Stimulated activated CD4-positive, alpha-beta T cell treated with anti-CD3 and anti-CD28 coated beads, Interleukin-15, amount 100 ng/mL, for 24 hours (primary cell): ENCODE results near the gene CCNJ.
"Not testable (repeated sequence)": the region's sequence is repeated elsewhere in the genome, so short reads cannot be mapped to it uniquely, and the experiment has no call there.

Experiments
- DNase-seq: peaks from one replicate; pipeline ENCODE4 v3.0.0-alpha.2; 2020

Gene CCNJ, protein sequence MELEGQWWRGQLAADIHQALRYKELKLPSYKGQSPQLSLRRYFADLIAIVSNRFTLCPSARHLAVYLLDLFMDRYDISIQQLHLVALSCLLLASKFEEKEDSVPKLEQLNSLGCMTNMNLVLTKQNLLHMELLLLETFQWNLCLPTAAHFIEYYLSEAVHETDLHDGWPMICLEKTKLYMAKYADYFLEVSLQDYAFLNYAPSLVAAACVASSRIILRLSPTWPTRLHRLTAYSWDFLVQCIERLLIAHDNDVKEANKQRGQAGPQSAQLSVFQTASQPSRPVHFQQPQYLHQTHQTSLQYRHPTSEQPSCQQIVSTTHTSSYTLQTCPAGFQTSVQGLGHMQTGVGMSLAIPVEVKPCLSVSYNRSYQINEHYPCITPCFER

DNA sequence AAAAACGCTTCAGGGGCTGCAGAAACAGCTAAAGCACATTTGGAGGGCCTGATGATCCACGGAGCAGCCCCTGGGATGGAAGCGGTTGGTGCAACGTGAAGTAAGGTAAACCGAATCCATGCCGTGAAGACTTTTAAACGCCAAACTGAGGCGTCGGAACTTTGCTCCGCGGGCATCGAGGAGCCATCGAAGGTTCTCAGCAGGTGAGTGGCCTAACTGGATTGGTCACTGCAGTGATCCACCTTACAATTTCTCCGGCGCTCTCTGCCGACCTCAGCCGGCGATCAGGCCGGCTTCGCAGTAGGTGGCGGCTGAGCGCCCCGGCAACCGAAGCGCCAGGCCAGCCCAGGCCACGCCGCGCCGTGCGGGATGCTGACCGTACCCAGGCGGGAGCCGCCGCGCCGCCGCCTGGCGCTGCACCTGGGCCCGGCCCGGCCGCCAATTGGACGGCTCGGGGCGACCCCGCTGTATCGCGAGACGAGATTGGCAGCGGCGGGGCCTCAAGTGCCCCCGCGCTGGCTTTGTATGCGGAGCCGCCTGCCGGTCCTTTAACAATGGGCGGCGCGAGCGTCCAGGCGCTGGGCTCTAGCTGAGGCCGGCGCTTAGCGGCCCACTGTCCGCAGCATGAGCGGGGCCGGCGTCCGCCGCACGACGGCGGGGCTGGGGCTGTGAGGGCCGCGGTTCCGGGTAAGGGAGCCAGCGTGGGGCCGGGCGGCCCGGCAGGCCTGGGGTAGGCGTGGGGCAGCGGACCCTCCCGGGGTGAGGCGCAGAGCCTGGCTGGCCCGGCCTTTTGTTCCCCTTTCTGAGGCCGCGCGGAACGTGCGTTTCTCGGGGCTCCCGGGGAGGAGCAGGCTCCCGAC is at the start of gene CCNJ:
CCNJ (plus strand) TSS at position 551 of the 860 bp plus-strand sequence. CDS start 811 bp downstream, outside the sequence.
- peak; percentile 89 for DNase-seq

DNA sequence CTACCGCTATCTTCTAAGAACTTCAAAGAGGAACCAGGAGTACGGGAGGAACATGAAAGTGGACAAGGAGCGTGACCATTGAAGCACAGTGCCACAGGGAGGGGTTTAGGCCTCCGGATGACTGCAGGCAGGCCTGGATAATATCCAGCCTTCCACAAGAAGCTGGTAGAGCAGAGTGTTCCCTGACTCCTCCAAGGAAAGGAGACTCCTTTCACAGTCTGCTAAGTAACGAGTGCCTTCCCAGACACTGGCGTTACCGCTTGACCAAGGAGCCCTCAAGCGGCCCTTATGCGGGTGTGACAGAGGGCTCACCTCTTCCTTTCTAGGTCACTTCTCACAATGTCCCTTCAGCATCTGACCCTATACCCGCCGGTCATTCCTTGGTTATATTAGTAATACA is 49.0 kb upstream of the CCNJ start:
- not testable (repeated sequence) for DNase-seq

DNA sequence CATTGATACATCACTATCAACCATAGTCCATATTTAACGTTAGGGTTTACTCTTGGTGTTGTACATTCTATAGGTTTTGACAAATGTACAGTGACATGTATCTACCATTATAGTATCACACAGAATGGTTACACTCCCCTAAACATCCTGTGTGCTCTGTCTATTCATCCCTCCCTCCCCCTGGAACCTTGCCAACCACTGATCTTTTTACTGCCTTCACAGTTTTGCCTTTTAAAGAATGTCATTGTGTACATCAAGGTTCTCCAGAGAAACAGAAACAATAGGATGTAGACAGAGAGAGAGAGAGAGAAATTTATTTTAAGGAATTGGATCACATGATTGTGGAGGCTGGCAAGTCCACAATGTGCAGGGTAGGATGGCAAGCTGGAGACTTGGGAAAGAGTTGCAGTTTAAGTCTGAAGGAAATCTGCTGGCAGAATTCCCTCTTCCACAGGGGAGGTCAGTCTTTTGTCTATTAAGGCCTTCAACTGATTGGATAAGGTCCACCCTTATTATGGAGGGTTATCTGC is 45.1 kb upstream of the CCNJ start:
- no peak for DNase-seq

DNA sequence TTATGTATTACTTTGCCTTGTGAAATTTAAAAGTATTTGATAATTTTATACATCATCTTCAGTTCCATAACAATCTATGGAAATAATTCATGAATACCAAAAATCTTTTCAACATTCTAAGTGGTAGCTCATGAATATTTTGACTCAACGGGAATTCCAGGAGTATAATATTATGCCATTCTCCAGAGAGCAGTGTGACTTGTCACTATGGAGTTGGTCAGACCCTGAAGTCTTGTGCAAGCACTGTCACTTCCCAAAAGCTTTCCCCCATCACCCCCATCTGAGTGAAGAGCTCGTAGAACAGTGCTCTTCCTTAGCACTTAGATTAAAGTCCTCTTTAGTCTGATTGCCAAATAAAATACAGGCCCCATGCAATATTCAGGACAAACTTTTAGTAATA is 29.4 kb upstream of the CCNJ start:
- no peak for DNase-seq

DNA sequence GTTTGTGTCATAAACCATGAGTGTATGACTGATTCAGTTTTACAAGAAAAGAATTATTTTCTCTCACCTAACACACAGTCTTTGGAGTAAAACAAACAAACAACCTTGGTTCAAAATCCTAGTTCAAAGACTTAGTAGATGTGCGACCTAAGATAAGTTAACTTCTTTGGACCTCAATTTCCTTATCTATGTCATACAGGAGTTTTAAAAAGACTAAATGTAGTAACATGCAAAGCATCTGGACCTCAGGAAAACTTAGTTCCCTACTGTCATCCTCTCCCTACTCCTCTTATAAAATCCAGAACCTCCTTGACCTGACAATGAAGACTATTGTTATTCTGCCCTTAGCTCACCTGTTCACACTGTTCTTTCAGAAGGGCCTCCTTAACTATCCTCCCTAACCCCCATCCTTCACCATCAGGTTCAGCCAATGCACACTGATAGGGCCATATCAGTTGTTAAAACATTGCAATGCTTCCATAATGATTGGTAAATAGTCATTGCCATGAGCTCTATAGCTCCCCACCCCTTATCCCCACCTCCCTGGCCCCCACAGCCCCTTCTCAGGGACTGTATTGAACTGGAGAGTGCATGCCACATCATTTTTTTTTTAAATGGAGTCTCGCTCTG is 28.8 kb upstream of the CCNJ start:
- no peak for DNase-seq

DNA sequence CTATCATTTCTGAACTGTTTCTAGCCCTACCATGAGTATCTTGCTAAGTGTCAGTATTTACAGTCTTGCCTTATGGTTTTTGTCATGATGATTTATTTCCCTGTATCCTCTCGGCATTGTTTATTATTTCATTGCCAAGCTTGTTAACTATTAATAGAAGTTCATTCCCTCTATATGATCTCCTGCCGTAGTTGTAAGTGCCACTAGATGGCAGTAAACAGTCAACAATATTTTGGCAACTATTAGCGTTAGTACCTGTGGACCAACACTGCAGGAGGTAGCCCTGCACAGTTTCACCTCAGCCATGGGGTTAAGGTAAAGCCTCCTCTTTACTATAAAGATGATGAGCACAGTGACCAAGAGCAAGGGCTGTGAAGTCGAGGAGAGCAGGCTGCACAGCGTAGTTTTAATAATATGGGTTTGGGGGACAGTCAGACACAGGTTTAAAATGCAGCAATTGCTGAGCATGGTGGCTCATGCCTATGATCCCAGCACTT is 26.1 kb upstream of the CCNJ start:
- peak; percentile 36 for DNase-seq

DNA sequence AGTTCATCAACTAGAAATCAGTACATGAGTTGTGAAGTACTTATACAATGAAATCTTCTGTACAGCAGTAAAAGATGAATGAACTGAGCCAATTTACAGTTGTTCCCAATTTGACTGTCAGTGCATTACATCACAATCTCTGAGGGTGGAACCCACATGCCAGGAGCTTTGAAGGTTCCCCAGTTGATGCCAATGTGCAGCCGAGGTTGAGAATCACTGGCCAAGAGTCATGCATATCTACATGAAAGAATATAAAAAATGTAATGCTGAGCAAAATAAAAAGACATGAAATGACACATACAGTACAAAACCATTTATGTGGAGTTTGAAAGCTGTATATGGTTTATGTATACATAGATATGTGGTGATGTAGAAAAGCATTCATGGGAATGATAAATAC is 22.1 kb upstream of the CCNJ start:
- no peak for DNase-seq

DNA sequence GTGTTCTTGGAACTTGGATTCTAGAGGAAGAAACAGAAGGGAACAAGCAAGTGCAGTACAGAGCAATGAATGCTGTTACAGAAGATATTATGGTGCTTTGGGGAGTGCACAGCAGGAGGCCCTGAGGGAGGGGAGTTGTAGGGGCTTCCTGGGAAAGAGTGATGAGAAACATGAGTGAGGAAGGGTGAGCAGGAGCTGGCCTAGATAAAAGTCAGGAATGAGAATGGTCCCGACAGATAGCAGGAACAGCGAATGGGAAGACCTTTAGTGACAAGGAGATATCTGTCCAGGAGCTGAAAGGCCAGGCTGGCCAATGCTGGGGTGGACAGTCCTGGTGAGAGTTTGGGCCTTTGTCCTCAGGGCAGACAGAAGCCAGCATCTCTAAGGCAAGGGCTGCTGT is 20.6 kb upstream of the CCNJ start:
- DNase-seq = no peak

DNA sequence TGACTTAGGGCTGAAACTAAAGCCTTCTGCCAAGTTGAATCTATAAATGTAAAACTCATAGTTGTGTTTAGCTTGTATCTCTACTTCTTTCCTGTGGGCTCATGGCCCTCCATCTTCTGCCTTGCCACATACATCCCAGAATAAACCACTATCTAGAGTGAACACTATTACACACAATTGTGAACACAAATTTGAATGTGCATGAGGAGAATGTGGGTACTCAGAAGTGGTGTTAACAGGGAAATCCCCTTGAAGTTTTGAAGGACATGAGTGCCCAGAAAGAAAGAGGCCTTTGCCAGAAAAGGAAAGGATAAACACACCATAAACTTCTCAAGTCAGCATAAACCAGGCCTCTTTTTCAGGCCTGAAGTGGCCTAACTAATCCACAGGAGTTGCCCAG is 20.2 kb upstream of the CCNJ start:
- DNase-seq = no peak

DNA sequence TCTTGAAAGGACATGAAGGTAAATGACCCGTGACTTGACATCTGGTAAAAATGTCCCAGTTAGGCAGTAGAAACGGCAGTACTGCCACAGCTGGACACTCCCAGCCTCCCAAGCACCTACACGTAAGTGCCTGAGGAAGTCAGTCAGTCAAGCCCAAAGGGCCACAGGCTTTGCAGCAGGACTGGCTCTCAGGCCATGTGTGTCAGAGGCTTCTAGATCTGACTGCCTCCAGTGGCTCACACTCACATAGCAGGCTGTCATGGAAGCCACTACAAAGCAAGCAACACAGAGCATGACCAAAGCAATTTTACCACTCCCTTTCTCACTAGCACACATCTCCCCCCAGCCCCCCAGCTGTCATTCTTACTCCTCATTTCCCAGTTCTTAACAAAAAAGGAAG is 17.8 kb upstream of the CCNJ start:
- DNase-seq = no peak

DNA sequence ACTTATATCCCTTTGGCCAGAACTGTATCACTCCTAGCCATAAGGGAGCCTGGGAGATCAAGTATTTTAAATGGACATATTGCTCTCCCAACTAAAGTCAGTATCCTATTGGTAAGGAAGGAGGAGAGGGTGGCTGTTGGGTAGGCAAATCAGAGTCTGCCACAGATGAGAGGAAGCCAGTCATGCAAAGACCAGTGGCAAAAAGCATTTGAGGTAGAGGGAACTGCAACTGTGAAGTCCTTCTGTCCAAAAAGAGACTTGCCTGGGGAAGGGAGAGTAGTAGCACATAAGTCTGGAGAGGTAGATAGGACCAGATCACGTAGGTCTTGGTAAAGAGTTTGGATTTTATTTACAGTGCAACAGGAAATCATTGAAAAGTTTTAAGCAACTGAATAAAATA is 8.8 kb upstream of the CCNJ start:
- DNase-seq = no peak

DNA sequence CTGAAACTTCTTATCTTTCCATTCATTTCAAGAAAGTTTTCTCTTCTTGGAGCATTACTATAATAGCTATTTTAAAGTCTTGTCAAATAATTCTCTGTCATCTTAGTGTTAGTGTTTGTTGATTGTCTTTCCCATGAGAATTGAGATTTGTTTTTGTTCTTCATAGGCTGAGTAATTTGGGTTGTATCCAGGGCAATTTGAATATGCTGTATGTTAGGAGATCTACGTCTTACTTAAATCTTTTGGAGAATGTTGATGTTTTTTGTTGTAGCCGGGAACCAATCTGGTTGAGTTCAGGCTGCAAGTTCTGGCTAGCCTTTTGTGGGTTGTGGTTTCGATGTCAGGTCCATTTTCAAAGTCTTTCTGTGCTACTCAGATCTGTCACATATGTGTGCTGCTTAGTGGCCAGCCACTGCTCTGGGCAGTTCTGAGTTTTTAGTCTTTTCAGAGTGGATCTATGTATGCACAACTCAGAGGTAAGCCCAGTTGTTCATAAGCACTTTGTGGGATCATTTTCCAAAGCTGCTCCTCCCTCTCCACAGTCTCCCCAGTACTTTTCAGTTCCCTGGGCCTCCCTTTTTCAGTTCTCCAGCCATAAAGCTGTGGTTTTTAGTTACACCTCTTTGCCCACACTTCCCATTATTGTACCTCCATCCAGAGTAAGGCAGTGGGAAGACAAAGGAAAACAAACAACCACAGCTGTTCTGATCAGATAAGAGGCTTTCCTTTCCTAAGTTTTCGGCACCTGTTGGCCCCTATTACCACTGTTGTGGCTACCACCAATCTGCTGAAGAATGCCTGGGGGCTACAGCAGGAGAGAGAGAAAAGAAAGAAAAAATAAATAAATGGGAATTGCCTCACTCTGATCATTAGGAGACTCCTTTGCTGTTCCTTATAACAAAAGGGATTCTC is 4.7 kb upstream of the CCNJ start:
- DNase-seq = no peak

DNA sequence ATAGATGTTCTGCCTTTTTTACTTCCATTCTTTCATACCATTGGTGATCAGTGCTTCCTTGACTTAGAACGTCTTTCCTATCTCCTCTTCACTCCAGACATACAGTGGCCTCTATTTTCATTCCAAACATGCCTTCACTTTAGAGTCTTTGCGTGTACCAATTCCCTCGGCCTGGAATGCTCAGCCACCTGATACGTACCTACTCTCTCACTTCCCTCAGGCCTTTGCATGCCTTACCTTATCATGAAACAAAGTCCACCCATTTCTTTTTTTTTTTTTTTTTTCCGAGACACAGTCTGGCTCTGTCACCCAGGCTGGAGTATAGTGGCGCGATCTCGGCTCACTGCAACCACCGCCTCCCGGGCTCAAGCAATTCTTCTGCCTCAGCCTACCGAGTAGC is 2.2 kb upstream of the CCNJ start:
- no peak for DNase-seq

DNA sequence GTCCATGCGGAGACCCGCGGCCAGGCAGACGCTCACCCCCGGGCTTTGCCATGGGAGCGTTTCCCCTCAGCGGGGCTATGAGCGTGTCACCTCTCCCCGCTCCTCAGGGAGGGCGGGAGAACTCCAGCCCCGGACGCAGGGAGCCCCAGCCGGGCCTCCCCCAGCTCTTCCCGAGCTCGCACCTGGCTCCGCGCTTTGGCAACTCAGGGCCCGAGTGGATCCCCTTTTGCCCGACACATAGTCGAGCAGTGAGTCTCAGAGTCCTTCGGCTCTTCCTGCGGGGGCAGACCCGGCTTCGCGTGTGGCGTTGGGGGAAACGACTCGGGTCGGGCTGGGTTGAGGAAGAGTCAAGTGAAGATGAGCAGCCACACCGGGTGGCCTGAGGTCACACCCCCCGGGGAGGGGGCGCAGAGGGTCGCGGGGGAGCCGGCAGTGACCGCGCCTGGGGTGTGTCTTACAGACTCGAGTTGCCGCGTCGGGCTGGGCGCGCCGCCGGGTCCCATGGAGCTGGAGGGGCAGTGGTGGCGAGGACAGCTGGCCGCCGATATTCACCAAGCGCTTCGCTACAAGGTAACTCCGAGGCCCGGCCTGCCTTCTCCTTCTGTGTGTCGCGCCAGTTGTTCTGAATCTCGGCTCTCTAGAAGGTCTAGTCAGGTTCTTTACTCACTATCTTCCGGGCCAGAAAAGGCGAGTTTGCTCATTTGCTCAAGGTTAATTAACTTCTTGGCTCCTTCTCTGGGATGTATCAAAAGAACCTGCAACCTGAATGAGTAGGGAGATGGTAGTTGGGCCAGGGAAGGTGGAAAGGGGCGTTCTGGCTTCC is 721 bp downstream of the CCNJ start:
- DNase-seq = peak; percentile 63

DNA sequence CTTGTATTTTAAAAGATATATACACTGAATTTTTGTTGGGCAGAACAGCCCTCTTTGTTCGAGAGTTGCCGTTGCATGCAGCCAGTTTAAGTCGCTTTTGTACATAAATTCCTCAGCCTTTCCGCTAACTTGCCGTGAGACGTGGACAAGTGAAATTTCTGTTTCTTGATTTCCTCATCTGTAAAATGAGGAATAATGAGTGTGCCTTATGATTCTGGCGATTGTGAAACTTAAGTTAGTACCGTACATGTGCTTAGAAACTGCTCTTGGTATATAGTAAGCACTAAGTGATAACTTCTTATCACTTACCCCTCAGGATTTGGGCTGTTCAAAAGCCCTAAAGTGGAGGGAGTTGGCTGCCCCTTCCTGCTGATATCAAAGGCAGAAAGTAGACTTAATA is 1.4 kb downstream of the CCNJ start:
- DNase-seq = no peak

DNA sequence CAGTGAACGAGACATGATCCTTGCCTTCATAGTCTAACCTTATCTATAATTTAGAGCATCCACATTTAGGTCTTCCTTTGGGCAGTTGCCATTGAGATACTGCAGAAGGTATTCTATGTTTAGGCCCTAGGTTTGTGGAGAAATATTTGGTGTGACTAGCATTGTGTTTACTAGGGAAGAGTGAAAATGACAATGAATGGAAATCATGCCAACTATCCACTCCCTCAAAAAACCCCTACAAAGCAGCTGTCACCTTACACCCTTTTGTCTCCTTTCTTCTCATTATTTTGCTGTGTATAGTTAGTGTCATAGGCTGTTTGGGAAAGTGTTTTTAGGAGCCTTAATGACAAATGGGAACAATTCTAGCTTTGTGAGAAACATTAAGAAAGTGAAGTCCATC is 3.2 kb downstream of the CCNJ start:
- no peak for DNase-seq

DNA sequence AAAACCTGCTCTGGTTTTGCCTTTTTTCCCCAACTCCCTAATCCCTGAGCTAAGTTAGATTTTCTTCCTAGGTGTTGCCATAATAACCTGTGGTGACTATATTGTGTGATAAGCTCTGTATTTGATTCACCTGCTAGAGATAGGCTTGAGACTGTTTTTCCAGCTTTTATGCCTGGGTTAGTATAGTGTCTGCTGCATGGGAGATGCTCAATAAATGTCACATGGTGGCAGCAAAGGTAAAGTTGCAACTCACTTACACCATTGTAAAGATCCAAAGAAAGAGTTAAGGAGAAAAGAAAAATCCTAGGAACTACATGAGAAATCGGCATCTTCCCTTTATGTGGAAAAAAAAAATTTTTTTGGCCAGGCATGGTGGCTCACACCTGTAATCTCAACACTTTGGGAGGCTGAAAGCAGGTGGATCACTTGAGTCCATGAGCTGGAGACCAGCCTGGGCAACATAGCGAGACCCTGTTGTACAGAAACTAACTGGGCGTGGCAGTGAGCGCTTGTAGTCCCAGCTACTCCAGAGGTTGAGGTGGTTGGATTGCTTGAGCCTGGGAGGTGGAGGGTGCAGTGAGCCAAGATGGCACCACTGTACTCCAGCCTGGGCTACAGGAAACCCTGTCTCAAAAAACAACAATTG is 3.7 kb downstream of the CCNJ start:
- no peak for DNase-seq

DNA sequence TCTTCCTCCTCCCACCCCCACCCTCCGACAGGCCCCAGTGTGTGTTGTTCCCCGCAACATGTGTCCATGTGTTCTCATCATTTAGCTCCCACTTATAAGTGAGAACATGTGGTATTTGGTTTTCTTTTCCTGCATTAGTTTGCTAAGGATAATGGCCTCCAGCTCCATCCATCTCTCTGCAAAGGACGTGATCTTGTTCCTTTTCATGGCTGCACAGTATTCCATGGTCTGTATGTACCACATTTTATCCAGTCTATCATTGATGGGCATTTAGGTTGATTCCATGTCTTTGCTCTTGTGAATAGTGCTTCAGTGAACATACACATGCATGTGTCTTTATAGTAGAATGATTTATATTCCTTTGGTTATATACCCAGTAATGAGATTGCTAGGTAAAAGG is 4.5 kb downstream of the CCNJ start:
- DNase-seq = not testable (repeated sequence)

DNA sequence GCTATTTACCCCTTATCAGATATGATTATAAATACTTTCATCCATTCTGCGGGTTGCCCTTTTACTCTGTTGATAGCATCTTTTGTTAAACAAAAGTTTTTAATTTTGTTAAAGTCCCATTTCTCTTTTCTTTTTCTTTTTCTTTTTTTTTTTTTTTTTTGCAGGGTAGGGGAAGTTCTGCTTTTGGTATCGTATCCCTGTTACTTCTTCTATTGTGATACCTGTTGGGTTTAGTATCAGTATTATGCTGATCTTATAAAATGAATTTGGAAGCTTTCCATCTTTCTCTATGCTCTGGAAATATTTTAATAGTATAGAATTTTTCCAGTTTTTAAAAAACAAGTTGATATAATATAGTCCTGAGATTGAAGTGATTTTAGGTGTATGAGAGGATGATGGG is 6.0 kb downstream of the CCNJ start:
- no peak for DNase-seq

DNA sequence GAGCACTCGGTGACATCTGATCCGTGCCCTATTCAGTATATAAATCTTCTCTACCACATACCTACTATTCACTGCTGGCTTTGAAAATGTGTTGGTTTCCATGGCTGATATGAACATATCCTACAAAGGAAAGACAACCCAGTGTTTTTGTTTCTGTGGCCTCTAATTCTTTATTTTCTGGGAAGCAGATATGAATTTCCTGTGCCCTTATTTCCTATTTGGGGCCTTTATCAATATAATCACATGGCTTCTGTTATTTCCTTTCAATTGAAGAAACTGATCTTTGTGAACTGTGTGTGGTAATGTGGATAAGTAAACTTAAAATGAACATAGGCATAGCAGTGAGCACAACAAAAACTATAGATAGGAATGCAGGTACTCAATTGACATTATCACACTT is 10.6 kb downstream of the CCNJ start:
- DNase-seq = no peak

DNA sequence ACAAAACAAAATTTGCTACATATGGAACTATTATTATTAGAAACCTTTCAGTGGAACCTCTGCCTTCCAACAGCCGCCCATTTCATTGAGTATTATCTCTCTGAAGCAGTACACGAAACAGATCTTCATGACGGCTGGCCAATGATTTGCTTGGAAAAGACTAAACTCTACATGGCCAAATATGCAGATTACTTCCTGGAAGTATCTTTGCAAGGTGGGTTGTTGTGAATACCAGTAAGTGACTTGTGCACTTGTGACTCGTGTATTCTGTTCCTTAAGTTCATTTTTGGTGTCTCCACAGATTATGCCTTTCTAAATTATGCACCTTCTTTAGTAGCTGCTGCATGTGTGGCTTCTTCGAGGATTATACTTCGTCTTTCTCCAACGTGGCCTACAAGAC is 13.4 kb downstream of the CCNJ start:
- no peak for DNase-seq
